Measurements from ENCODE around the gene DCHS1.

The DCHS1 gene

GRCh38 chr11:6646918-6647679, 8.5 kb downstream of the DCHS1 start:
- DNase-seq (ENCODE audit: low spot score): no peak

GRCh38 chr11:6646576-6646917, 9.1 kb downstream of the DCHS1 start:
- DNase-seq (ENCODE audit: low spot score): no peak

GRCh38 chr11:6646071-6646470, 9.5 kb downstream of the DCHS1 start:
- no peak for DNase-seq (ENCODE audit: low spot score)

DNA sequence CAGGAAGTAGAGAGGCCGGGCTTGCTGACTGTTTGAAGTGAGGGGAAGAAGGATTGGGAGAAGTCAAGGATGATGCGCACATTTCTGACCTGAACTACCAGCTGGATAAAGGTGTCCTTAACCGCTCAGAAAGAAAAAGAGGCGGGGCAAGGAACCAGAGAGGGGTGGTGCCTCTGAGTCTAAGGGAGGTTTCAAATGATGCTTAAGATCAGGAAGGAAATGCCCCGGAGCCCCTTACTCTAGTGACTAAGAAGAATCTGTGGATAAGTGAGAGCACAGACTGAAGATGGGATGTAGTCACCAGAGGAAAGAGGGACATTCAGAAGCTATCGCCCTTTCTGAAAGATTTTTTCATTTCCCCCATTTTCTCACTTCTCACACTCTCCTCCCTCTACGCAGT, 12.7 kb downstream of the DCHS1 start:
- no peak for DNase-seq (ENCODE audit: low spot score)

- no peak for DNase-seq (ENCODE audit: low spot score)
These were observed 14.5 kb downstream of the DCHS1 start for GRCh38 chr11:6640985-6641701.

- no peak for DNase-seq (ENCODE audit: low spot score)
These were observed 15.3 kb downstream of the DCHS1 start for GRCh38 chr11:6640036-6640984.

- DNase-seq (ENCODE audit: low spot score): no peak
These were observed 17.2 kb downstream of the DCHS1 start for GRCh38 chr11:6638429-6638828.

GRCh38 chr11:6637871-6638270, 17.7 kb downstream of the DCHS1 start:
- DNase-seq (ENCODE audit: low spot score): peak; percentile 57

DNA sequence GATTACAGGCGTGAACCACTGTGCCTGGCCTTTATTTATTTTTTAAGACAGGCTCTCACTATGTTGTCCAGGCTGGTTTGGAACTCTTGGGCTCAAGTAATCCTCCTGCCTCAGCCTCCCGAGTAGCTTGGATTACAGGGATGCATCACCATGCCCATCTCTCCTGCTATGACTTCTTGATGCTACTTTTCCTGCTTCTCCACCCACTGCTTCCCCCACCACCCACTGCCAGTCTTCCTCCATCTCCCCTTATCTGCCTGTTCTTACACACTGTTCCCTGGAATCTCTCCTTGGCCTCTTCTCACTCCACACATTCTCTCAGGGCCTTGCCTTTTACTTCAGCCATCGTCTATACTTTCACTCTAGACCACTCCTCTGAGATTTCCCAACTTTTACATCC, 19.1 kb downstream of the DCHS1 start:
- DNase-seq (ENCODE audit: low spot score): no peak

- DNase-seq (ENCODE audit: low spot score): peak; percentile 55
These were observed 20.3 kb downstream of the DCHS1 start for GRCh38 chr11:6635082-6635932.

GRCh38 chr11:6634534-6634933, 21.1 kb downstream of the DCHS1 start:
- no peak for DNase-seq (ENCODE audit: low spot score)

- no peak for DNase-seq (ENCODE audit: low spot score)
These were observed 21.9 kb downstream of the DCHS1 start for GRCh38 chr11:6633422-6634408.

DNA sequence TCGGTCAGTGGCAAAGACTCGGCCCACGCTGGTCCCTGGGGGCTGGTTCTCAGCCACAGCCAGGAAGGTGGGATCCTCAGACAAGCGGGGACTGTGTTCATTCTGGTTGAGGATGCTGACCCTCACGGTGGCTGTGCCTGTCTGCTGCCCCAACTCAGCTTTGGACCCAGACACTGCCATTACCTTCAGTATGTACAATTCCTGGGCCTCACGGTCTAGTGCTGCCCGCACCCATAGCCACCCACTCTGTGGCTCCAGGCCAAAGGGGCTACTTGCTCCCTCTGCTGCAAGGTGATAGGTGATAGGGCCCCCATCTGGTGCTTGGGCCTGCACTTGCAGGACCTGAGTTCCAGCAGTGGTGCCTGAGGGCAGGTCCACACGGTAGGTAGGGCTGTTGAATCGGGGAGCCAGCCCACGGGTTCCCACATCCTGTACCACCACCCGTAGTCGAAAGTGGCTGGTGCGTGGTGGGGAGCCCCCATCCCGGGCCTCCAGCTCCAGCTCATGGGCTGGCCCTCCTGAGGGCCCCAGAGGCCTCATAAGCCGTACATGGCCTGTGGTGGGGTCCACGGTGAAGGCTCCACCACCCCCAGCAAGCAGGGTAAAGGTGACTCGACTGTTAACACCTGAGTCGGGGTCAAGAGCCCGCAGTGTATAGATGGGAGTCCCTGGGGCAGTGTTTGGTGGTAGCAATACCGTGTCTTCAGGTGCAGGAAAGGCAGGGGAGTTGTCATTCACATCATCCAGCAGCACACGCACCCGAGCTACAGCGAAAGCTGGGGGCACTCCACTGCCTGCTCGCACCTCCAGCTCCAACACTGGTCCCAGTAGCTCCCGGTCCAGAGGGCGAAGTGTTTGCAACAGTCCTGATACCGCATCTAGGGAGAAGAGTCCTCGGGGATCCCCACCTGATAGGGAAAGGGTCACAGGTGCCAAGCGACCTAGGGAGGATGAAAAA, 23.2 kb downstream of the DCHS1 start:
- DNase-seq (ENCODE audit: low spot score): no peak

DNA sequence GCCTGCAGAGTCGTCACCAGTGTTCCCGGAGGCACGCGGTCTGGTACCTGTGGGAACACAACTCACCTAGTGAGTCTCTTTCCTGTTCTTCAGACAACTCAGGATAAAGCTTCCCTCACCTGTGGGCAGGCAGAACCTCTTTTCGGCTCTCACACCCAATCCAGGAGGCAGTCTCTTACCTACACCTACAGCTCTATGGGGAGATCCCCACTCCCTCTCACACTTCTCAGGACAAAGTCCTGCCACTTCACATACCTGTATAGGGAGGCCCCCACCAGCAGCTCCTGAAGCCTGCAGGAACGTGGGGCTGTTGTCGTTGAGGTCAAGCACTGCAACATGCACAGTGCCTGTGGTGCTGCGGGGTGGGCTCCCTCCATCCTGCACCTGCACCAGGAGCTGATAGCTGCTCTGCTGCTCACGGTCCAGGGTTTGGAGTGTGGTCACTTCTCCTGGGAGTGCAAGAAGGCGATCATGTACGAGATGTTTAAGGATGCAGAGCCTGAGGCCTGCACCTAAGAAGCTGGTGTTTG, 24.2 kb downstream of the DCHS1 start:
- no peak for DNase-seq (ENCODE audit: low spot score)

DNA sequence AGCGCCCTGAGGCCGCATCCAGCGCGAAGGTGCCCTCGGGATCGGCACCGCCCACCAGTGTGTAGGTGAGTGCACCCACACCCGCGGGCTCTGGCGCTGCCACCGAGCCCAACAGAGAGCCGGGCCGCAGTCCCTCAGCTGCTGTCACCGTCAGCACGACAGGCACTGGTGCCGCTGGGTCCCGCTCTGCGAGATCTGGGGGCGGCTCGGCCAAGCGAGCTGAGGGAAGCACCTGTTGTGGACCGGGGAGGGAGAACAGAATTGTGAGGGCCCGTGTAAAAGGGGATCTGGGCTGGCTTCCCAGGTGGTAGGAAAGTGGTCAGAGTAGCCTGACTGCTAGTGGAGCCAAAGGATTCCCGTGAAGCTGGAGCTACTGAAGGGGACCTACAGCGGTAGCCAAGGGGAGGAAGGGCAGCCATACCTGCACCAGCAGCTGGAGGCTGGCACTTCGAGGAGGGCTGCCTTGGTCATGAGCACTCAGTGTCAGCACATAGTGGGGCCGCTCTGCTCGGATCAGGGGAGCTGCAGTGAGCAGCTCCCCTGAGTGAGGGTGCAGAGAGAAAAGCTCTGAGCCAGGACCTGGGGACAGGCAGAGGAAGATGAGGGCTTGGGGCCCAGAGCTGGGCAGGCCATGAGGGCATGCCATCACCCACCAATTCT, 24.8 kb downstream of the DCHS1 start:
- no peak for DNase-seq (ENCODE audit: low spot score)

GRCh38 chr11:6629892-6630631, 25.5 kb downstream of the DCHS1 start:
- DNase-seq (ENCODE audit: low spot score): no peak

GRCh38 chr11:6629573-6629891, 26.1 kb downstream of the DCHS1 start:
- no peak for DNase-seq (ENCODE audit: low spot score)

DNA sequence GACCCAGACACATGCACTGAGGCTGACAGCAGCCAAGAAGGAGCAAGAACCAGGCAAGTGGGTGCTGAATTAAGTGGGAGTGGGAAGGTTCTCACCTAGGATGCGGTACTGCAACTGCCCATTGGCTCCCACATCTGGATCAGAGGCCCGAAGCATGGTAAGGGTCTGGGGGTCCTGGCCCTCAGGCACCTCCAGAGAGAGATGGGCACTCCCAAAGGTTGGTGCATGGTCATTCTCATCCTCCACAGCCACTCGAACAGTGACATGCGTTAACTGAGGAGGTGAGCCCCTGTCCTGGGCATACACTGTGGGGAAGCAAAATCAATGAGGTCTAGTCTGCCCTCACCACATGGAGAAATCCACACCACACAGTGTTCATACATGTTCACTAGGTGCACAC, 27.1 kb downstream of the DCHS1 start:
- no peak for DNase-seq (ENCODE audit: low spot score)

All from HuH-7.5 (cell line).